ENCODE measurements around the gene TRPM3.

TRPM3 gene

DNA sequence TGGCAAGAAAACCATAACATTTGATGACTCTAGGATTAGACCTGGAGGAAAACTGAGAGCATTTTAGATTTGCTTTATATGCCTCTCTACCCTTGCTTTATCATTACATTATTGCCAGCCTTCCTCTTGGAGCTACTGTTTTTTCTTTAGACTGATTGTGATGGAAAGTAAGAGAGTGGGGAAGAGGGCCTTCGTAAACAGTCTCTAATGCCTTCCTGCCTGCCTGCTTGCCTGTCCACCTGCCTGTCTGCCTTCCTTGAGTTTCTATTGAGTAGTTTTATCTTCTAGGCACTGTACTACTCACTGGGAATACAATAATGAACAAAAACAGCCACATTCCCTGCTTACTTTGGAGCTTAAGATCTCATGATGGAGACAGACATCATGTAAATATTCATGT, 189.3 kb downstream of the TRPM3 start:
- H3K4me3 ChIP-seq (ENCODE audit: insufficient read length, low read depth) = no peak overlapping the region
- H3K36me3 ChIP-seq (ENCODE audit: insufficient read depth, insufficient read length, low read length) = no peaks in the 10 kb centered on the region
- H3K4me1 ChIP-seq (ENCODE audit: insufficient read depth, insufficient read length) = no peaks in the 10 kb centered on the region
- H3K9ac ChIP-seq (ENCODE audit: insufficient read length, low read depth) = no peak overlapping the region
- no peak for TF ChIP-seq ZNF274 (IDR thresholded peaks at IDR 0.05; ENCODE audit: low read depth, low read length)
- no peak for TF ChIP-seq SUZ12 (IDR thresholded peaks at IDR 0.05; ENCODE audit: extremely low read depth, insufficient read depth, insufficient read length)
- TF ChIP-seq YY1 (IDR thresholded peaks at IDR 0.05; ENCODE audit: insufficient read depth, insufficient read length) = no peak
- H3K9me3 ChIP-seq (ENCODE audit: insufficient read depth, low read length) = no peaks in the 10 kb centered on the region
- DNase-seq (ENCODE audit: low read depth, low spot score) = no peak
- H3K27me3 ChIP-seq (ENCODE audit: insufficient read depth, insufficient read length) = no peaks in the 10 kb centered on the region

GRCh38 chr9:70927530-70927929, 193.9 kb downstream of the TRPM3 start:
- Histone ChIP-seq H3K4me3 (ENCODE audit: insufficient read length, low read depth) (no peak overlapping the region), H3K9me3 (ENCODE audit: insufficient read depth, low read length) (no peaks in the 10 kb centered on the region), H3K9ac (ENCODE audit: insufficient read length, low read depth) (no peak overlapping the region), H3K36me3 (ENCODE audit: insufficient read depth, insufficient read length, low read length) (no peaks in the 10 kb centered on the region), H3K4me1 (ENCODE audit: insufficient read depth, insufficient read length) (no peaks in the 10 kb centered on the region), H3K27me3 (ENCODE audit: insufficient read depth, insufficient read length) (no peaks in the 10 kb centered on the region)
- no peak for DNase-seq (ENCODE audit: low read depth, low spot score)
- no peak for TF ChIP-seq ZNF274 (IDR thresholded peaks at IDR 0.05; ENCODE audit: low read depth, low read length)
- no peak for TF ChIP-seq SUZ12 (IDR thresholded peaks at IDR 0.05; ENCODE audit: extremely low read depth, insufficient read depth, insufficient read length)

GRCh38 chr9:70924895-70925547, 196.4 kb downstream of the TRPM3 start:
- no peak overlapping the region for H3K4me3 ChIP-seq (ENCODE audit: insufficient read length, low read depth)
- no peaks in the 10 kb centered on the region for H3K27me3 ChIP-seq (ENCODE audit: insufficient read depth, insufficient read length)
- DNase-seq (ENCODE audit: low read depth, low spot score) = peak; percentile 33
- H3K9ac ChIP-seq (ENCODE audit: insufficient read length, low read depth) = no peak overlapping the region
- TF ChIP-seq SUZ12 (IDR thresholded peaks at IDR 0.05; ENCODE audit: extremely low read depth, insufficient read depth, insufficient read length) (no peak), YY1 (IDR thresholded peaks at IDR 0.05; ENCODE audit: insufficient read depth, insufficient read length) (no peak), ZNF274 (IDR thresholded peaks at IDR 0.05; ENCODE audit: low read depth, low read length) (no peak)
- no peaks in the 10 kb centered on the region for H3K36me3 ChIP-seq (ENCODE audit: insufficient read depth, insufficient read length, low read length)
- no peaks in the 10 kb centered on the region for H3K9me3 ChIP-seq (ENCODE audit: insufficient read depth, low read length)
- H3K4me1 ChIP-seq (ENCODE audit: insufficient read depth, insufficient read length) = no peaks in the 10 kb centered on the region

DNA sequence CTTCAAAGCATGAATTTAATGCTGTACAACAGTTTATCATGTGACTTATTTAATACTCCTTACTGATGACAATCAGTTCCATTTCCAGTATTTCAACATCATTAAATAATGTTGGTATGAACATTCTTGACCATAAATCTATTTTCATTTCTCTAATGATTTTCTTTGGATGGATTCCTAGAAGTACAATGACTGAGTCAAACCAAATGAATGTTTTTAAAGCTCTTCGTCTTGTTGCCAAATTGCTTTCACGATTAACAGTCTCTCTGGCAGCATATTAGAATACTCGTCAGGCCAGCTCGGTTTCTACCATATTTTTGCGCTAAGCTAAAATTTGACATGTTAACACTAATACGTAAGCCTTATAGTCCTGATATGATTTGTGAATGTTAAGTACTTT, 197.0 kb downstream of the TRPM3 start:
- DNase-seq (ENCODE audit: low read depth, low spot score) = no peak
- Histone ChIP-seq H3K4me1 (ENCODE audit: insufficient read depth, insufficient read length) (no peaks in the 10 kb centered on the region), H3K9ac (ENCODE audit: insufficient read length, low read depth) (no peak overlapping the region), H3K36me3 (ENCODE audit: insufficient read depth, insufficient read length, low read length) (no peaks in the 10 kb centered on the region), H3K9me3 (ENCODE audit: insufficient read depth, low read length) (no peaks in the 10 kb centered on the region), H3K4me3 (ENCODE audit: insufficient read length, low read depth) (no peak overlapping the region), H3K27me3 (ENCODE audit: insufficient read depth, insufficient read length) (no peaks in the 10 kb centered on the region)
- TF ChIP-seq ZNF274 (IDR thresholded peaks at IDR 0.05; ENCODE audit: low read depth, low read length) (no peak), YY1 (IDR thresholded peaks at IDR 0.05; ENCODE audit: insufficient read depth, insufficient read length) (no peak), SUZ12 (IDR thresholded peaks at IDR 0.05; ENCODE audit: extremely low read depth, insufficient read depth, insufficient read length) (no peak)

GRCh38 chr9:70923961-70924360, 197.5 kb downstream of the TRPM3 start:
- H3K4me1 ChIP-seq (ENCODE audit: insufficient read depth, insufficient read length) = no peaks in the 10 kb centered on the region
- no peaks in the 10 kb centered on the region for H3K36me3 ChIP-seq (ENCODE audit: insufficient read depth, insufficient read length, low read length)
- H3K9ac ChIP-seq (ENCODE audit: insufficient read length, low read depth) = no peak overlapping the region
- no peaks in the 10 kb centered on the region for H3K27me3 ChIP-seq (ENCODE audit: insufficient read depth, insufficient read length)
- no peak for DNase-seq (ENCODE audit: low read depth, low spot score)
- TF ChIP-seq ZNF274 (IDR thresholded peaks at IDR 0.05; ENCODE audit: low read depth, low read length) (no peak), SUZ12 (IDR thresholded peaks at IDR 0.05; ENCODE audit: extremely low read depth, insufficient read depth, insufficient read length) (no peak), YY1 (IDR thresholded peaks at IDR 0.05; ENCODE audit: insufficient read depth, insufficient read length) (no peak)
- H3K9me3 ChIP-seq (ENCODE audit: insufficient read depth, low read length) = no peaks in the 10 kb centered on the region
- H3K4me3 ChIP-seq (ENCODE audit: insufficient read length, low read depth) = no peak overlapping the region

DNA sequence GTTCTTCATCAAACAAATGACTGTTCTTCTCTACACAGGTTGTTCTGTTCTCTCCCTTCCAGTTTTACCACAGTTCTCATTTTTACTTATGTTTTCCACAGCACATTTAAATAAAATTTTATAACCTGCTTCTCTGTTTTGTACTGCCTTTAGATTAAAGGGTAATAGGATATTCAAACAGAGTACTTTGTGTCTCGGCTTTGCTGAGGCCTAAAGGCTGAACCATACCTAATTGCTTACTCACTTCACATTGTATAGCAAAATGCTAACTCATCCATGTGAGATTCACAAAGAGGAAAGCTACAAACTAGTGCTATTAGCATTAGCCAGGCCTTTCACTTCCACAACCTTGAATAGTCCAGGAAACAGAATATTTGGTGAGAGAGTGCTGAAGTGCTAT, 200.3 kb downstream of the TRPM3 start:
- DNase-seq (ENCODE audit: low read depth, low spot score) = no peak
- no peaks in the 10 kb centered on the region for H3K27me3 ChIP-seq (ENCODE audit: insufficient read depth, insufficient read length)
- no peaks in the 10 kb centered on the region for H3K9me3 ChIP-seq (ENCODE audit: insufficient read depth, low read length)
- no peaks in the 10 kb centered on the region for H3K36me3 ChIP-seq (ENCODE audit: insufficient read depth, insufficient read length, low read length)
- no peak for TF ChIP-seq SUZ12 (IDR thresholded peaks at IDR 0.05; ENCODE audit: extremely low read depth, insufficient read depth, insufficient read length)
- no peak overlapping the region for H3K4me3 ChIP-seq (ENCODE audit: insufficient read length, low read depth)
- no peak overlapping the region for H3K9ac ChIP-seq (ENCODE audit: insufficient read length, low read depth)
- H3K4me1 ChIP-seq (ENCODE audit: insufficient read depth, insufficient read length) = no peaks in the 10 kb centered on the region

- H3K4me1 ChIP-seq (ENCODE audit: insufficient read depth, insufficient read length) = no peaks in the 10 kb centered on the region
- H3K4me3 ChIP-seq (ENCODE audit: insufficient read length, low read depth) = no peak overlapping the region
- no peaks in the 10 kb centered on the region for H3K9me3 ChIP-seq (ENCODE audit: insufficient read depth, low read length)
- no peaks in the 10 kb centered on the region for H3K27me3 ChIP-seq (ENCODE audit: insufficient read depth, insufficient read length)
- H3K9ac ChIP-seq (ENCODE audit: insufficient read length, low read depth) = no peak overlapping the region
- H3K36me3 ChIP-seq (ENCODE audit: insufficient read depth, insufficient read length, low read length) = no peaks in the 10 kb centered on the region
- no peak for DNase-seq (ENCODE audit: low read depth, low spot score)
- no peak for TF ChIP-seq SUZ12 (IDR thresholded peaks at IDR 0.05; ENCODE audit: extremely low read depth, insufficient read depth, insufficient read length)
These were observed 204.1 kb downstream of the TRPM3 start for GRCh38 chr9:70917277-70917676.

GRCh38 chr9:70911791-70912190, 209.6 kb downstream of the TRPM3 start:
- DNase-seq (ENCODE audit: low read depth, low spot score) = no peak

More at GRCh38 chr9:70911791-70912190, 209.6 kb downstream of the TRPM3 start:
- Histone ChIP-seq H3K36me3 (ENCODE audit: insufficient read depth, insufficient read length, low read length) (no peaks in the 10 kb centered on the region), H3K4me3 (ENCODE audit: insufficient read length, low read depth) (no peak overlapping the region), H3K4me1 (ENCODE audit: insufficient read depth, insufficient read length) (no peaks in the 10 kb centered on the region), H3K9me3 (ENCODE audit: insufficient read depth, low read length) (no peaks in the 10 kb centered on the region), H3K9ac (ENCODE audit: insufficient read length, low read depth) (no peak overlapping the region), H3K27me3 (ENCODE audit: insufficient read depth, insufficient read length) (no peaks in the 10 kb centered on the region)
- TF ChIP-seq ZNF274 (IDR thresholded peaks at IDR 0.05; ENCODE audit: low read depth, low read length) (no peak), SUZ12 (IDR thresholded peaks at IDR 0.05; ENCODE audit: extremely low read depth, insufficient read depth, insufficient read length) (no peak), YY1 (IDR thresholded peaks at IDR 0.05; ENCODE audit: insufficient read depth, insufficient read length) (no peak)

Data from NT2/D1 (cell line).